MCF 10A (cell line): Measurements from ENCODE around the gene EFNA2. TPM values are rescaled to one million over a fixed set of nuclear protein-coding genes. Genes with fewer than 3 reads are reported as not detected.

ENCODE experiments used
- BruUV-seq: library from RNA; stranded (reverse); fragments of 400-500 nt; replicated peaks from 2 replicates; lab custom pipeline; 2021; lab: Mats Ljungman, UMichigan
- CTCF ChIA-PET: fragments of 300-600 bp; sonication (Branson Sonifier 250); formaldehyde crosslinking; extraction: SDS; loops from one replicate; lab custom pipeline; 2021; ENCODE audit warnings: antibody characterized with exemption, inconsistent platforms; lab: Yijun Ruan, JAX
- POLR2A ChIA-PET: fragments of 300-600, 350-650 bp; sonication (Branson Sonifier 250); formaldehyde crosslinking; extraction: SDS; loops from one replicate; lab custom pipeline; 2020; ENCODE audit warnings: antibody characterized with exemption, inconsistent platforms; lab: Yijun Ruan, JAX
- DNase-seq: peaks from one replicate; pipeline ENCODE4 v3.0.0-alpha.2; 2018; ENCODE audit not compliant: unreplicated experiment
- H3K27ac Mint-ChIP-seq: one replicate; pipeline ENCODE4 v1.8.0; 2022; ENCODE audit warnings: mild to moderate bottlenecking, low read depth, mixed read lengths; ENCODE audit not compliant: unreplicated experiment
- H3K27me3 Mint-ChIP-seq: one replicate; pipeline ENCODE4 v1.8.0; 2022; ENCODE audit warnings: mixed read lengths; ENCODE audit not compliant: insufficient read depth, unreplicated experiment
- H3K36me3 Mint-ChIP-seq: one replicate; pipeline ENCODE4 v1.8.0; 2022; ENCODE audit warnings: mild to moderate bottlenecking, moderate library complexity, mixed read lengths; ENCODE audit not compliant: insufficient read depth, unreplicated experiment
- H3K4me1 Mint-ChIP-seq: one replicate; pipeline ENCODE4 v1.8.0; 2022; ENCODE audit warnings: mixed read lengths; ENCODE audit not compliant: insufficient read depth, unreplicated experiment
- H3K4me3 Mint-ChIP-seq: one replicate; pipeline ENCODE4 v1.8.0; 2022; ENCODE audit warnings: mild to moderate bottlenecking, moderate library complexity, mixed read lengths; ENCODE audit not compliant: unreplicated experiment
- H3K9me3 Mint-ChIP-seq: one replicate; pipeline ENCODE4 v1.8.0; 2022; ENCODE audit warnings: mixed read lengths; ENCODE audit not compliant: unreplicated experiment
- CTCF ChIP-seq: fragments of 200-600 bp; IDR thresholded peaks from one replicate; pipeline ENCODE4 v1.8.0; 2022; ENCODE audit warnings: antibody characterized with exemption, mild to moderate bottlenecking; ENCODE audit not compliant: unreplicated experiment
- intact Hi-C: fragments of 100-400 bp; cut with micrococcal nuclease; formaldehyde crosslinking; loops from 2 replicates; pipeline ENCODE4 v1.14.1; 2022
- total RNA-seq: library from RNA; stranded (reverse); gene quantifications from 2 replicates; pipeline ENCODE4 v1.2.3, GENCODE V29; 2022

Gene EFNA2
- total RNA-seq, 1 experiment from 2014 or later: not detected

- no peak for DNase-seq
- POLR2A ChIA-PET: interaction anchor here (1.1 to 3.7 kb wide), 4 partner anchors 11 to 155 kb away, joined by 3 to 21 read pairs (median 4); partner anchors contain the start of genes CIRBP and GPX4
- no peak overlapping the region for H3K4me3 Mint-ChIP-seq
Observed at GRCh38 chr19:1258707-1259205, 26.9 kb upstream of the EFNA2 start.

GRCh38 chr19:1259206-1259875 is 26.3 kb upstream of the EFNA2 start:
- POLR2A ChIA-PET: interaction anchor here (0.6 to 3.7 kb wide), 6 partner anchors 8 to 250 kb away, joined by 3 to 21 read pairs (median 5); partner anchors contain the start of genes CIRBP and FAM174C
- no peaks in the 10 kb centered on the region for H3K9me3 Mint-ChIP-seq
- H3K4me1 Mint-ChIP-seq: peaks cover 32% of the 10 kb centered on the region
- peaks cover 58% of the 10 kb centered on the region for H3K36me3 Mint-ChIP-seq
- no TSS peak for BruUV-seq
- H3K27me3 Mint-ChIP-seq: no peaks in the 10 kb centered on the region
- H3K4me3 Mint-ChIP-seq: no peak overlapping the region
- no peak for TF ChIP-seq CTCF
- CTCF ChIA-PET: no interaction called here
- intact Hi-C loops: no loop called here
- peak; percentile 74 for DNase-seq
- peak overlapping the region; percentile 92 for H3K27ac Mint-ChIP-seq

More at GRCh38 chr19:1258707-1259205, 26.9 kb upstream of the EFNA2 start:
- intact Hi-C loops: no loop called here
- Mint-ChIP-seq H3K36me3 (peaks cover 62% of the 10 kb centered on the region), H3K27ac (peak overlapping the region; percentile 92), H3K27me3 (no peaks in the 10 kb centered on the region), H3K9me3 (no peaks in the 10 kb centered on the region), H3K4me1 (peaks cover 32% of the 10 kb centered on the region)
- CTCF ChIA-PET: interaction anchor here (0.6 kb wide), 1 partner anchor 12 kb away, joined by 3 read pairs; no protein-coding TSS in a partner anchor
- TF ChIP-seq CTCF: no peak
- BruUV-seq: no TSS peak

GRCh38 chr19:1259876-1260748 is 25.6 kb upstream of the EFNA2 start:
- CTCF ChIA-PET: no interaction called here
- TF ChIP-seq CTCF: no peak
- no peaks in the 10 kb centered on the region for H3K27me3 Mint-ChIP-seq
- H3K36me3 Mint-ChIP-seq: peaks cover 50% of the 10 kb centered on the region
- DNase-seq: peak; percentile 68
- intact Hi-C loops: no loop called here
- POLR2A ChIA-PET: interaction anchor here (0.6 to 3.7 kb wide), 7 partner anchors 9 to 250 kb away, joined by 3 to 27 read pairs (median 6); partner anchors contain the start of genes CIRBP and FAM174C
- H3K27ac Mint-ChIP-seq: peak overlapping the region; percentile 92
- peaks cover 34% of the 10 kb centered on the region for H3K4me1 Mint-ChIP-seq
- peak overlapping the region; percentile 71 for H3K4me3 Mint-ChIP-seq
- no TSS peak for BruUV-seq
- H3K9me3 Mint-ChIP-seq: no peaks in the 10 kb centered on the region
